ENCODE data around the gene CUX1.

- TF ChIP-seq POLR2AphosphoS5 (IDR thresholded peaks at IDR 0.05; ENCODE audit: low read depth) = no peak
- no peak for TF ChIP-seq CTCF (IDR thresholded peaks at IDR 0.05; ENCODE audit: insufficient read depth, low read length)
- no peak for TF ChIP-seq REST (IDR thresholded peaks at IDR 0.05; ENCODE audit: insufficient replicate concordance, low read depth)
- TF ChIP-seq GABPA (IDR thresholded peaks at IDR 0.05; ENCODE audit: low read depth) = no peak
These were observed 173.5 kb downstream of the CUX1 start for GRCh38 chr7:101990811-101991418.

Measured in HL-60 (cell line).